Activated T-helper 1 cell treated with anti-CD3 and anti-CD28 coated beads, Interleukin-12 subunit alpha, Interleukin-12 subunit beta, Interleukin-2, Interleukin-4 antibody, amounts not matched to agents 30 ng/mL and 10 ng/mL and 1 ng/mL, durations not matched to agents 14 hours and 24 hours and 36 hours (primary cell): ENCODE results near the gene STON2. TPM values are rescaled to one million over a fixed set of nuclear protein-coding genes. Genes with fewer than 3 reads are reported as not detected.
A peak's percentile ranks its signal among the peaks of the same experiment; 100 is the strongest.

Source experiments
- DNase-seq: peaks from one replicate; pipeline ENCODE4 v3.0.0; 2021; ENCODE audit warnings: low spot score
- H3K27ac Mint-ChIP-seq: one replicate; pipeline ENCODE4 v1.8.0; 2021; ENCODE audit warnings: mild to moderate bottlenecking, mixed read lengths
- H3K27me3 Mint-ChIP-seq: one replicate; pipeline ENCODE4 v1.8.0; 2022; ENCODE audit warnings: mild to moderate bottlenecking, moderate library complexity, mixed read lengths; ENCODE audit not compliant: insufficient read depth
- H3K36me3 Mint-ChIP-seq: one replicate; pipeline ENCODE4 v1.8.0; 2021; ENCODE audit warnings: low read depth, mixed read lengths
- H3K4me1 Mint-ChIP-seq: one replicate; pipeline ENCODE4 v1.8.0; 2021; ENCODE audit warnings: low read depth, mixed read lengths
- H3K4me3 Mint-ChIP-seq: one replicate; pipeline ENCODE4 v1.8.0; 2021; ENCODE audit warnings: mild to moderate bottlenecking, moderate library complexity, mixed read lengths
- H3K9me3 Mint-ChIP-seq: one replicate; pipeline ENCODE4 v1.8.0; 2021; ENCODE audit warnings: mixed read lengths
- intact Hi-C: fragments of 100-400 bp; cut with micrococcal nuclease; formaldehyde crosslinking; loops from one replicate; pipeline ENCODE4 v1.15.1; 2024
- total RNA-seq: library from RNA; stranded (reverse); gene quantifications from 2 replicates; pipeline ENCODE4 v1.2.3, GENCODE V29; 2022

The STON2 gene
- total RNA-seq, 1 donor from 2014 or later, result 0.44 TPM

- H3K4me3 Mint-ChIP-seq, result peak overlapping the region; percentile 95
- intact Hi-C loops, result loop anchor here (1.0 to 2.0 kb wide), 3 partner anchors 235 to 279 kb away; no protein-coding TSS in a partner anchor
- no peak for DNase-seq
- peaks cover 10% of the 10 kb centered on the region for H3K36me3 Mint-ChIP-seq
- peaks cover 40% of the 10 kb centered on the region for H3K4me1 Mint-ChIP-seq
- H3K27me3 Mint-ChIP-seq, result no peaks in the 10 kb centered on the region
- H3K27ac Mint-ChIP-seq, result peak overlapping the region; percentile 97
- H3K9me3 Mint-ChIP-seq, result no peaks in the 10 kb centered on the region
Observed at GRCh38 chr14:81221579-81222102, 178.5 kb downstream of the STON2 start.

GRCh38 chr14:81220830-81221578 lies 179.1 kb downstream of the STON2 start, which contains the start of gene GTF2A1:
Gene GTF2A1, minus strand, starts transcription at chr14:81220959. Its CDS starts 441 bp downstream, at chr14:81220518.
- no peaks in the 10 kb centered on the region for H3K27me3 Mint-ChIP-seq
- DNase-seq, result peak; percentile 93
- peaks cover 14% of the 10 kb centered on the region for H3K36me3 Mint-ChIP-seq
- intact Hi-C loops, result loop anchor here (1.0 to 2.0 kb wide), 3 partner anchors 234 to 279 kb away; no protein-coding TSS in a partner anchor
- H3K4me3 Mint-ChIP-seq, result peak within 1 kb of the TSS; percentile 99
- peaks cover 46% of the 10 kb centered on the region for H3K4me1 Mint-ChIP-seq
- no peaks in the 10 kb centered on the region for H3K9me3 Mint-ChIP-seq
- H3K27ac Mint-ChIP-seq, result peak within 1 kb of the TSS; percentile 99

- peak overlapping the region; percentile 95 for H3K4me3 Mint-ChIP-seq
- no peak for DNase-seq
- intact Hi-C loops, result loop anchor here (2.0 kb wide), 2 partner anchors 234 to 244 kb away; no protein-coding TSS in a partner anchor
- no peaks in the 10 kb centered on the region for H3K9me3 Mint-ChIP-seq
- H3K4me1 Mint-ChIP-seq, result peaks cover 48% of the 10 kb centered on the region
- H3K27ac Mint-ChIP-seq, result peak overlapping the region; percentile 97
- no peaks in the 10 kb centered on the region for H3K27me3 Mint-ChIP-seq
- H3K36me3 Mint-ChIP-seq, result peaks cover 17% of the 10 kb centered on the region
Observed at GRCh38 chr14:81220580-81220829, 179.6 kb downstream of the STON2 start.

- peak overlapping the region; percentile 99 for H3K27ac Mint-ChIP-seq
- no peaks in the 10 kb centered on the region for H3K9me3 Mint-ChIP-seq
Observed at GRCh38 chr14:81219759-81220579, 180.2 kb downstream of the STON2 start.

GRCh38 chr14:81219210-81219758 lies 180.8 kb downstream of the STON2 start:
- intact Hi-C loops, result loop anchor here (1.0 to 2.0 kb wide), 7 partner anchors 19 to 314 kb away; partner anchors contain the start of gene SEL1L
- Mint-ChIP-seq H3K27ac (peak overlapping the region; percentile 99), H3K36me3 (peaks cover 21% of the 10 kb centered on the region), H3K4me1 (peaks cover 48% of the 10 kb centered on the region), H3K27me3 (no peaks in the 10 kb centered on the region), H3K9me3 (no peaks in the 10 kb centered on the region), H3K4me3 (peak overlapping the region; percentile 99)
- peak; percentile 85 for DNase-seq

More at GRCh38 chr14:81219759-81220579, 180.2 kb downstream of the STON2 start:
- intact Hi-C loops, result loop anchor here (1.0 to 2.0 kb wide), 9 partner anchors 20 to 313 kb away; partner anchors contain the start of gene SEL1L
- peak; percentile 29 for DNase-seq
- Mint-ChIP-seq H3K27me3 (no peaks in the 10 kb centered on the region), H3K4me1 (peaks cover 48% of the 10 kb centered on the region), H3K36me3 (peaks cover 18% of the 10 kb centered on the region), H3K4me3 (peak overlapping the region; percentile 99)

- peaks cover 45% of the 10 kb centered on the region for H3K36me3 Mint-ChIP-seq
- no peak for DNase-seq
- no peak overlapping the region for H3K27ac Mint-ChIP-seq
- H3K9me3 Mint-ChIP-seq, result no peaks in the 10 kb centered on the region
- no peaks in the 10 kb centered on the region for H3K27me3 Mint-ChIP-seq
- H3K4me1 Mint-ChIP-seq, result peaks cover 28% of the 10 kb centered on the region
- intact Hi-C loops, result loop anchor here (1.0 kb wide), 1 partner anchor 216 kb away; no protein-coding TSS in a partner anchor
- H3K4me3 Mint-ChIP-seq, result no peak overlapping the region
Observed at GRCh38 chr14:81211844-81212243, 188.3 kb downstream of the STON2 start.

Other genes starting within 250 kb of the STON2 start
- gene GTF2A1, start 179.4 kb downstream of the STON2 start, total RNA-seq, result 41.0 and 42.7 TPM in 2 replicates
- 55.9 and 56.1 TPM in 2 replicates for gene SEL1L, start 133.5 kb upstream of the STON2 start, total RNA-seq